ENCODE measurements around the gene TRIM6.
"Not testable (repeated sequence)": the region's sequence is repeated elsewhere in the genome, so short reads cannot be mapped to it uniquely, and the experiment has no call there.

The TRIM6 gene

DNA sequence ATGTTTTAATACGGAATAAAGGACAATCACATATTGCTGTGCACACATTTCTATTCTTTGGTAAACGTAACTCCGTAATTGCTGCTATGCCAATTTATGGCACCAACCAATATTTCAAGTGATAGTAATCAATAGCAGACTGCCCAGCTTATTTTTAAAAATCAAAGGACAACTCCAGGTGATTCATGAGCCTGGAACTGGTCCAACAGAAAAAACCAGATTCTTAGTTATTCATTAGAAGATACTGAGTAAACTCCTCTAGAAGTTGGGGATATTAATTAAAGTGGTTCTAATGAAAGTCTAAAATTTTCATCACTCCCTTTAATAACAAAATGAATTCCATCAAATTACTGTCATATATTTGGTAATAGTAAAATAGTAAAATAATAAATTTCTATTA, 38.7 kb upstream of the TRIM6 start:
- TF ChIP-seq, protein P1, sequence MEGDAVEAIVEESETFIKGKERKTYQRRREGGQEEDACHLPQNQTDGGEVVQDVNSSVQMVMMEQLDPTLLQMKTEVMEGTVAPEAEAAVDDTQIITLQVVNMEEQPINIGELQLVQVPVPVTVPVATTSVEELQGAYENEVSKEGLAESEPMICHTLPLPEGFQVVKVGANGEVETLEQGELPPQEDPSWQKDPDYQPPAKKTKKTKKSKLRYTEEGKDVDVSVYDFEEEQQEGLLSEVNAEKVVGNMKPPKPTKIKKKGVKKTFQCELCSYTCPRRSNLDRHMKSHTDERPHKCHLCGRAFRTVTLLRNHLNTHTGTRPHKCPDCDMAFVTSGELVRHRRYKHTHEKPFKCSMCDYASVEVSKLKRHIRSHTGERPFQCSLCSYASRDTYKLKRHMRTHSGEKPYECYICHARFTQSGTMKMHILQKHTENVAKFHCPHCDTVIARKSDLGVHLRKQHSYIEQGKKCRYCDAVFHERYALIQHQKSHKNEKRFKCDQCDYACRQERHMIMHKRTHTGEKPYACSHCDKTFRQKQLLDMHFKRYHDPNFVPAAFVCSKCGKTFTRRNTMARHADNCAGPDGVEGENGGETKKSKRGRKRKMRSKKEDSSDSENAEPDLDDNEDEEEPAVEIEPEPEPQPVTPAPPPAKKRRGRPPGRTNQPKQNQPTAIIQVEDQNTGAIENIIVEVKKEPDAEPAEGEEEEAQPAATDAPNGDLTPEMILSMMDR (IDR thresholded peaks at IDR 0.05; ENCODE audit: low read depth, low read length), result no peak
- H3K4me3 ChIP-seq (ENCODE audit: low read depth, low read length), result no peak overlapping the region

GRCh38 chr11:5564259-5565019, 32.0 kb upstream of the TRIM6 start:
- TF ChIP-seq, protein P1 (IDR thresholded peaks at IDR 0.05; ENCODE audit: low read depth, low read length), result no peak
- H3K4me3 ChIP-seq (ENCODE audit: low read depth, low read length), result no peak overlapping the region

DNA sequence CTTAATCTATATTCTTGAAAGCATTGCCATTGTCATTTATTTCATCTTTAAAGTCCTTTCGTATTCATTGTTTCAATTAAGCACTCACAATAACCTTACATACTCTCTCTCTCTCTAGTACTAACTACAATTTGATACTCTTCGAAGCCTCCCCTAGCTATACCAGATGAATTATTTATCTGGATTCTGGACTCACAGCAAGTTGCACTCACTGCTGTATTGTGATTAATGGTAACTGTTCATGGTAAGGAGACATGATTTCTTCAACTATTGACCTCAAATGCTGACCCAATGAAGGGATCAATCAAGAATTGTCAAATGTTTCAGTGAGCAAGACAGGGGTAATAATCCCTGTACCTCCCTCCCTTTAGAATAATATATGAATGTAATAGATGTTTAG, 21.8 kb upstream of the TRIM6 start:
- TF ChIP-seq, protein P1 (IDR thresholded peaks at IDR 0.05; ENCODE audit: low read depth, low read length), result no peak
- no peak overlapping the region for H3K4me3 ChIP-seq (ENCODE audit: low read depth, low read length)

- TF ChIP-seq, protein P1 (IDR thresholded peaks at IDR 0.05; ENCODE audit: low read depth, low read length), result no peak
Measured at GRCh38 chr11:5575152-5575551, 21.3 kb upstream of the TRIM6 start.

GRCh38 chr11:5577101-5577500, 19.3 kb upstream of the TRIM6 start:
- H3K4me3 ChIP-seq (ENCODE audit: low read depth, low read length), result no peak overlapping the region
- TF ChIP-seq, protein P1 (IDR thresholded peaks at IDR 0.05; ENCODE audit: low read depth, low read length), result no peak

More at GRCh38 chr11:5575152-5575551, 21.3 kb upstream of the TRIM6 start:
- no peak overlapping the region for H3K4me3 ChIP-seq (ENCODE audit: low read depth, low read length)

- TF ChIP-seq, protein P1 (IDR thresholded peaks at IDR 0.05; ENCODE audit: low read depth, low read length), result no peak
- no peak within 1 kb of the TSS for H3K4me3 ChIP-seq (ENCODE audit: low read depth, low read length)
Measured at GRCh38 chr11:5580577-5580976, 15.9 kb upstream of the TRIM6 start, which contains the start of gene OR52B6. Gene OR52B6, plus strand, starts transcription at chr11:5580877. Its CDS starts 0 bp downstream, at chr11:5580877.

- H3K4me3 ChIP-seq (ENCODE audit: low read depth, low read length), result no peak overlapping the region
- TF ChIP-seq, protein P1 (IDR thresholded peaks at IDR 0.05; ENCODE audit: low read depth, low read length), result no peak
Measured at GRCh38 chr11:5581014-5581413, 15.4 kb upstream of the TRIM6 start.

- not testable (repeated sequence) for H3K4me3 ChIP-seq (ENCODE audit: low read depth, low read length)
Measured at GRCh38 chr11:5584458-5584857, 12.0 kb upstream of the TRIM6 start.

GRCh38 chr11:5589906-5590305, 6.5 kb upstream of the TRIM6 start:
- not testable (repeated sequence) for H3K4me3 ChIP-seq (ENCODE audit: low read depth, low read length)

All from WI38 (cell line).